Chondrocyte (in vitro differentiated cells): ENCODE results near the gene IL17RE. TPM values are rescaled to one million over a fixed set of nuclear protein-coding genes. Genes with fewer than 3 reads are reported as not detected.
"Not testable (repeated sequence)": the region's sequence is repeated elsewhere in the genome, so short reads cannot be mapped to it uniquely, and the experiment has no call there.

Experiments
- DNase-seq: peaks from one replicate; pipeline ENCODE4 v3.0.0; 2021; ENCODE audit warnings: mixed read lengths, low spot score
- H3K27ac Mint-ChIP-seq: one replicate; pipeline ENCODE4 v1.8.0; 2021; ENCODE audit warnings: mild to moderate bottlenecking, moderate library complexity, mixed read lengths; ENCODE audit not compliant: unreplicated experiment
- H3K27me3 Mint-ChIP-seq: 2 replicates; pipeline ENCODE4 v1.8.0; 2021; ENCODE audit warnings: low read depth, mixed read lengths
- H3K36me3 Mint-ChIP-seq: 2 replicates; pipeline ENCODE4 v1.8.0; 2021; ENCODE audit warnings: low read depth, mixed read lengths
- H3K4me1 Mint-ChIP-seq: 2 replicates; pipeline ENCODE4 v1.8.0; 2021; ENCODE audit warnings: low read depth, mild to moderate bottlenecking, mixed read lengths
- H3K4me3 Mint-ChIP-seq: one replicate; pipeline ENCODE4 v1.8.0; 2021; ENCODE audit warnings: mild to moderate bottlenecking, moderate library complexity, mixed read lengths; ENCODE audit not compliant: unreplicated experiment
- H3K9me3 Mint-ChIP-seq: 2 replicates; pipeline ENCODE4 v1.8.0; 2021; ENCODE audit warnings: low read depth, mixed read lengths
- total RNA-seq: library from RNA; stranded (reverse); gene quantifications from 3 replicates; pipeline ENCODE4 v1.2.1, GENCODE V29; 2021
- TF ChIP-seq, protein P1 (sequence below): fragments of 200-600 bp; sonication (generic); IDR thresholded peaks from 2 replicates; pipeline ENCODE4 v1.5.0; 2021; ENCODE audit warnings: antibody characterized with exemption, mild to moderate bottlenecking, moderate library complexity

Gene IL17RE
- total RNA-seq, 1 donor from 2014 or later: 0.42 TPM

DNA sequence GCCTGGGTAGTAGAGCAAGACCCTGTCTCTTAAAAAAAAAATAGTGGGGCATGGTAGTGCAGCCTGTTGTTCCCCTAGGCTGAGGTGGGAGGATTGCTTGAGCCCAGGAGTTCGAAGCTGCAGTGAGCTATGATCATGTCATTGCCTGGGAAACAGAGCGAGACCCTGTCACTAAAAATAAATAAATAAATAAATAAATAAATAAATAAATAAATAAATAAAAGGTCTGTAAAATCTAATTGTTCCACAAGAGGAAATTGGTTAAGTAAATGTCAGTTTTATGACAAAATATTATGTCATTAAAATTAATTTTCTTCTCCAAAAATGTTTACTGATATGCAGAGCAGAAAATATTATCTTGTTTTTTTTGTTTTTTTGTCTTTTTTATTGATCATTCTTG is 36.3 kb downstream of the IL17RE start:
- H3K4me3 Mint-ChIP-seq: no peak overlapping the region
- TF ChIP-seq, protein P1, sequence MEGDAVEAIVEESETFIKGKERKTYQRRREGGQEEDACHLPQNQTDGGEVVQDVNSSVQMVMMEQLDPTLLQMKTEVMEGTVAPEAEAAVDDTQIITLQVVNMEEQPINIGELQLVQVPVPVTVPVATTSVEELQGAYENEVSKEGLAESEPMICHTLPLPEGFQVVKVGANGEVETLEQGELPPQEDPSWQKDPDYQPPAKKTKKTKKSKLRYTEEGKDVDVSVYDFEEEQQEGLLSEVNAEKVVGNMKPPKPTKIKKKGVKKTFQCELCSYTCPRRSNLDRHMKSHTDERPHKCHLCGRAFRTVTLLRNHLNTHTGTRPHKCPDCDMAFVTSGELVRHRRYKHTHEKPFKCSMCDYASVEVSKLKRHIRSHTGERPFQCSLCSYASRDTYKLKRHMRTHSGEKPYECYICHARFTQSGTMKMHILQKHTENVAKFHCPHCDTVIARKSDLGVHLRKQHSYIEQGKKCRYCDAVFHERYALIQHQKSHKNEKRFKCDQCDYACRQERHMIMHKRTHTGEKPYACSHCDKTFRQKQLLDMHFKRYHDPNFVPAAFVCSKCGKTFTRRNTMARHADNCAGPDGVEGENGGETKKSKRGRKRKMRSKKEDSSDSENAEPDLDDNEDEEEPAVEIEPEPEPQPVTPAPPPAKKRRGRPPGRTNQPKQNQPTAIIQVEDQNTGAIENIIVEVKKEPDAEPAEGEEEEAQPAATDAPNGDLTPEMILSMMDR: no peak
- H3K36me3 Mint-ChIP-seq: peaks cover 5% of the 10 kb centered on the region
- no peaks in the 10 kb centered on the region for H3K9me3 Mint-ChIP-seq
- H3K27me3 Mint-ChIP-seq: no peaks in the 10 kb centered on the region
- H3K27ac Mint-ChIP-seq: no peak overlapping the region
- no peak for DNase-seq
- peaks cover 18% of the 10 kb centered on the region for H3K4me1 Mint-ChIP-seq

DNA sequence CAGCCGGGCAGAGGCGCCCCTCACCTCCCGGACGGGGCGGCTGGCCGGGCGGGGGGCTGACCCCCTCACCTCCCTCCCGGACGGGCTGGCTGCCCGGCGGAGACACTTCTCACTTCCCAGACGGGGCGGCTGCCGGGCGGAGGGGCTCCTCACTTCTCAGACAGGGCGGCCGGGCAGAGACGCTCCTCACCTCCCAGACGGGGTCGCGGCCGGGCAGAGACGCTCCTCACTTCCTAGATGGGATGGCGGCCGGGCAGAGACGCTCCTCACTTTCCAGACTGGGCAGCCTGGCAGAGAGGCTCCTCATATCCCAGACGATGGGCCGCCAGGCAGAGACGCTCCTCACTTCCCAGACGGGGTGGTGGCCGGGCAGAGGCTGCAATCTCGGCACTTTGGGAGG is 37.3 kb downstream of the IL17RE start:
- H3K4me3 Mint-ChIP-seq, H3K36me3 Mint-ChIP-seq, H3K9me3 Mint-ChIP-seq, H3K4me1 Mint-ChIP-seq, H3K27ac Mint-ChIP-seq, DNase-seq, H3K27me3 Mint-ChIP-seq: not testable (repeated sequence)

DNA sequence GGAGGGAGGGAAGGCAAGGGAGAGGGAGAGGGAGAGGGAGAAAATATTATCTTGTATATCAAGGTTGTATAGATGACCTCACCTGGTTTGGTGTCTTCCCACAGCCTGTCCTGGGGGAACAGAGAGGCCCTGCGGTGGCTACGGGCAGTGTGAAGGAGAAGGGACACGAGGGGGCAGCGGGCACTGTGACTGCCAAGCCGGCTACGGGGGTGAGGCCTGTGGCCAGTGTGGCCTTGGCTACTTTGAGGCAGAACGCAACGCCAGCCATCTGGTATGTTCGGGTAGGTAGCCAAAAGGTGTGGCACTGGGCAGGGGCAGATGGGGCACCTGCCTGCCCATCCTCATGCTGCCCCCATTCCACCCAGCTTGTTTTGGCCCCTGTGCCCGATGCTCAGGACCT is 38.1 kb downstream of the IL17RE start:
- Mint-ChIP-seq H3K9me3 (no peaks in the 10 kb centered on the region), H3K4me3 (no peak overlapping the region), H3K27ac (no peak overlapping the region), H3K4me1 (peaks cover 6% of the 10 kb centered on the region), H3K36me3 (peaks cover 5% of the 10 kb centered on the region), H3K27me3 (no peaks in the 10 kb centered on the region)
- TF ChIP-seq, protein P1: no peak
- no peak for DNase-seq

DNA sequence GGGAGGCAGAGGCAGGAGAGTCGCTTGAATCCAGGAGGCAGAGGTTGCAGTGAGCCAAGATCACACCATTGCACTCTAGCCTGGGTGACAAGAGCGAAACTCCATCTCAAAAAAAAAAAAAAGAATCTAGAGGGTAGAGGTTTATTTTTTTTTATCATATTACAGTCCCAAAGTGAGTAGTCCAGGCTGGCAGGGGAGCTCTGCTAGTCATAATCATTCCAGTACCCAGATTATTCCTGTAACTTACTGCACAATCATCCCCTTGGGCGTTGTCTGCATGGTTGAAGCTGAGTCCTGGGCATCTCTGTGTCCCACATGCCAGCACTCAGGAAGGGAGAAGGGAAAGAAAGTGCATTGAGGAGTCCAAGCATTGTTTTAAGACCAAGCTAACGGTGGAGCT is 39.5 kb downstream of the IL17RE start:
- TF ChIP-seq, protein P1: no peak
- H3K36me3 Mint-ChIP-seq: peaks cover 3% of the 10 kb centered on the region
- no peak overlapping the region for H3K27ac Mint-ChIP-seq
- no peaks in the 10 kb centered on the region for H3K27me3 Mint-ChIP-seq
- H3K4me3 Mint-ChIP-seq: no peak overlapping the region
- H3K4me1 Mint-ChIP-seq: peaks cover 12% of the 10 kb centered on the region
- peak; percentile 4 for DNase-seq
- H3K9me3 Mint-ChIP-seq: no peaks in the 10 kb centered on the region

DNA sequence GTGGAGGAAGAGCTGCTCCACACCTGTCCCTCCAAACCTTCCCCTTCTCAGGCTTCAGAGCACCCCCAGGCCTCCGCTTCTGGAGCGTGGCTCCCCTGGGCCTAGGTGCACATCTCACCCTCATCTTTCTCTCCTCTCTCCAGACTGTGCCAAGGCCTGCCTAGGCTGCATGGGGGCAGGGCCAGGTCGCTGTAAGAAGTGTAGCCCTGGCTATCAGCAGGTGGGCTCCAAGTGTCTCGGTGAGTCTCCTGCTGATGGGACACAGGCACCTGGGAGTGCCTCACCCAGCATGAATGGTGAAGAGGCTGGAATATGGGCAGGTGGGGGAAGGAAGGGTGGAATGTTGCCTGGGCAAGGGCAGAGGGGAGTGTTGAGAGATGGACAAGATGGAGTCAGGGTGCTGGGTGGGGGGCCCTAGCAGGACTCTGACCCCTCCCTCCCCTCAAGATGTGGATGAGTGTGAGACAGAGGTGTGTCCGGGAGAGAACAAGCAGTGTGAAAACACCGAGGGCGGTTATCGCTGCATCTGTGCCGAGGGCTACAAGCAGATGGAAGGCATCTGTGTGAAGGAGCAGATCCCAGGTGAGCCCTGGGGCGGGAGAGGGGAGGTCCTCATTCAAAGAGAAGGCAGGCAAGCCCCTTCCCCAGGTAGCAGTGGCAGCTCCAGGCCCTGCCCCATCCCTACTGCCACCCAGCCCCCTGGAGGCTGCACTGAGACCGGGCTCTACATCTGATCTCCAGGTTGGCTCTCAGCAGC is 40.5 kb downstream of the IL17RE start:
- no peaks in the 10 kb centered on the region for H3K9me3 Mint-ChIP-seq
- no peaks in the 10 kb centered on the region for H3K27me3 Mint-ChIP-seq
- DNase-seq: peak; percentile 74
- TF ChIP-seq, protein P1: no peak
- no peak overlapping the region for H3K27ac Mint-ChIP-seq
- no peak overlapping the region for H3K4me3 Mint-ChIP-seq
- peaks cover 2% of the 10 kb centered on the region for H3K36me3 Mint-ChIP-seq
- peaks cover 17% of the 10 kb centered on the region for H3K4me1 Mint-ChIP-seq

DNA sequence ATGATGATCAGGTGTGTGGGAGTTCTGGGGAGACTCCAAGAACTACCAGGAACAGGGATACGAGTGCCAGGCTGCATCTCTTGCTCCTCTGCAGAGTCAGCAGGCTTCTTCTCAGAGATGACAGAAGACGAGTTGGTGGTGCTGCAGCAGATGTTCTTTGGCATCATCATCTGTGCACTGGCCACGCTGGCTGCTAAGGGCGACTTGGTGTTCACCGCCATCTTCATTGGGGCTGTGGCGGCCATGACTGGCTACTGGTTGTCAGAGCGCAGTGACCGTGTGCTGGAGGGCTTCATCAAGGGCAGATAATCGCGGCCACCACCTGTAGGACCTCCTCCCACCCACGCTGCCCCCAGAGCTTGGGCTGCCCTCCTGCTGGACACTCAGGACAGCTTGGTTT is 41.6 kb downstream of the IL17RE start:
- peaks cover 17% of the 10 kb centered on the region for H3K4me1 Mint-ChIP-seq
- H3K9me3 Mint-ChIP-seq: no peaks in the 10 kb centered on the region
- TF ChIP-seq, protein P1: no peak
- peaks cover 2% of the 10 kb centered on the region for H3K36me3 Mint-ChIP-seq
- peak; percentile 68 for DNase-seq
- no peaks in the 10 kb centered on the region for H3K27me3 Mint-ChIP-seq
- no peak overlapping the region for H3K27ac Mint-ChIP-seq
- no peak overlapping the region for H3K4me3 Mint-ChIP-seq
